ENCODE data around the gene SLC2A5.
"Not testable (repeated sequence)": the region's sequence is repeated elsewhere in the genome, so short reads cannot be mapped to it uniquely, and the experiment has no call there.

The SLC2A5 gene

DNA sequence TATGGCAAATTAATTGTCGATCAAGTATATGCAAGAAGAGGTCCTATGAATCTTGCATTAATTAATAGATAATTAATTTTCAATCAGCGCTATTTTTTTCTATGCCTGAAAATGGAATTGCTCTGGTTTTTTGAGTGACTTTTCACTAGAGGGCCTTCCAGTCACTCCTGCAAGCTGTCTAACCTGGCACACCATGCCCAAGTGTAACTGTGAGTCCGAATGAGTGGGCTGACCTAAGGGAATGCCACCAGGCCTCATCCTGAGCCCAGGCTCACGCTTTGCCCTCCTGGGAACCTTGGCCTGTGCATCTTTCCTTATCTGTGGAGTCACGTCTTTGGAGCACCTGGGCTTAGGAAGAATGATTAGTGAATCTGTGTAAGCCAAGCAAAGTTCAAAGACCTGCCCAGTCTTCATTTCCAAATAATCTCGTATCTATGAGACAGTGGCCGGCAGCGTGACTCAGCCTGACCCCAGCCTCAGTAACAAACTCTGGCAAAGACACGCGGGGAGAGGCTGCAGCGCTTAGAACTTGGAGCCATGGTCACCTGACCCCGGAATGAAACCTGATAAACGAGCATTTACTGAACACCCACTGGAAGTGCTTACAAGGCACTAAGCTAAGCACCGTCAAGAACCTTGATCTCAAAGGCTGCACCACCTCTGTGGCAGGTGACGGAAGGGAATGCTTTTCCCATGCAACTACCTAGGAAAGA is 47.3 kb downstream of the SLC2A5 start:
- not testable (repeated sequence) for H3K36me3 Mint-ChIP-seq (ENCODE audit: low read depth); H3K27me3 Mint-ChIP-seq; ATAC-seq; H3K4me1 Mint-ChIP-seq; H3K9me3 Mint-ChIP-seq; H3K4me3 Mint-ChIP-seq; DNase-seq; H3K27ac Mint-ChIP-seq

DNA sequence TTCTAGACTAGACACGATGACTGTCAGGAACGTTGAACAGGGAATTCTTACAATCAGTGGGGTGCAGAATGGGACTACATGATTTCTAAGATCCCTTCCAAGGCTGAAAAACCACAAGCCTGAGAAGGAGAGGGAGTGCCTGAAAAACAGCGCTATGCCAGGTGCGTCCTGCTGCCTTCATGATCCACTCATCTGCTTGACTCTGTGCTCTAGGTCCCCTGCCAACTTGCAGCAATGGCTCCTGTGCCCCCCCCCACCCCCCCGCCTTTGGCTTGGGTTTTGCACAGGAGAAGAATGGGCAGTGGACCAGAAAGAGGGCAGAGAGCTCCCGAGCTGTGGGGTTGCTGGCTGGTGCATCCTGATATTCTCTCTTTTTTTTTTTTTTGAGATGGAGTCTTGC is 49.1 kb downstream of the SLC2A5 start:
- H3K36me3 Mint-ChIP-seq (ENCODE audit: low read depth), result no peaks in the 10 kb centered on the region
- no peaks in the 10 kb centered on the region for H3K4me1 Mint-ChIP-seq
- no peak for ATAC-seq
- H3K27me3 Mint-ChIP-seq, result peaks cover 7% of the 10 kb centered on the region
- H3K9me3 Mint-ChIP-seq, result no peaks in the 10 kb centered on the region
- no peak for DNase-seq
- no peak overlapping the region for H3K4me3 Mint-ChIP-seq
- no peak overlapping the region for H3K27ac Mint-ChIP-seq

DNA sequence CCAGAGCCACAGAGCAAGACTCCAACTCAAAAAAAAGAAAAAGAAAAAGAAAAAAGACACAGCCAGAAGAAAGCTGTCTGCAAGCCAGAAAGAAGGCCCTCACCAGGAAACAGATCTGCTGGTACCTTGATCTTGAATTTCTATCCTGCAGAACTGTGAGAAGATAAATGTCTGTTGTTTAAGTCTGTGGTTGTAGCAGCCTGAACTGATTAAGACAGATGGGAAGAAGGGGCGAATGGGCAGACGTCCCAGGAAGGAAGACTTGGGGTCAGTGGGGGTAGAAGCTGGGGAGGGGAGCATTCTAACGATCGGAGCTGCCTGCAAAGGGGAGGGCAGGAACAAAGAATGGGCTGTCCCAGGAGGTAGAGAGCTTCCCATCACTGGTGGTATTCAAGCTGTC is 49.5 kb downstream of the SLC2A5 start:
- Mint-ChIP-seq H3K27me3 (peaks cover 7% of the 10 kb centered on the region), H3K27ac (no peak overlapping the region), H3K9me3 (no peaks in the 10 kb centered on the region), H3K36me3 (ENCODE audit: low read depth) (no peaks in the 10 kb centered on the region), H3K4me3 (no peak overlapping the region), H3K4me1 (no peaks in the 10 kb centered on the region)
- no peak for ATAC-seq
- DNase-seq, result no peak

GRCh38 chr1:9018333-9018732 is 51.1 kb downstream of the SLC2A5 start:
- Mint-ChIP-seq H3K4me1 (no peaks in the 10 kb centered on the region), H3K4me3 (no peak overlapping the region), H3K36me3 (ENCODE audit: low read depth) (no peaks in the 10 kb centered on the region), H3K27me3 (peaks cover 7% of the 10 kb centered on the region), H3K9me3 (no peaks in the 10 kb centered on the region), H3K27ac (no peak overlapping the region)
- DNase-seq, result no peak
- no peak for ATAC-seq

- H3K36me3 Mint-ChIP-seq (ENCODE audit: low read depth), result no peaks in the 10 kb centered on the region
- peaks cover 7% of the 10 kb centered on the region for H3K27me3 Mint-ChIP-seq
- H3K4me3 Mint-ChIP-seq, result no peak overlapping the region
- H3K9me3 Mint-ChIP-seq, result no peaks in the 10 kb centered on the region
- ATAC-seq, result no peak
- no peak overlapping the region for H3K27ac Mint-ChIP-seq
- no peaks in the 10 kb centered on the region for H3K4me1 Mint-ChIP-seq
- no peak for DNase-seq
Measured at GRCh38 chr1:9016455-9016854, 53.0 kb downstream of the SLC2A5 start.

DNA sequence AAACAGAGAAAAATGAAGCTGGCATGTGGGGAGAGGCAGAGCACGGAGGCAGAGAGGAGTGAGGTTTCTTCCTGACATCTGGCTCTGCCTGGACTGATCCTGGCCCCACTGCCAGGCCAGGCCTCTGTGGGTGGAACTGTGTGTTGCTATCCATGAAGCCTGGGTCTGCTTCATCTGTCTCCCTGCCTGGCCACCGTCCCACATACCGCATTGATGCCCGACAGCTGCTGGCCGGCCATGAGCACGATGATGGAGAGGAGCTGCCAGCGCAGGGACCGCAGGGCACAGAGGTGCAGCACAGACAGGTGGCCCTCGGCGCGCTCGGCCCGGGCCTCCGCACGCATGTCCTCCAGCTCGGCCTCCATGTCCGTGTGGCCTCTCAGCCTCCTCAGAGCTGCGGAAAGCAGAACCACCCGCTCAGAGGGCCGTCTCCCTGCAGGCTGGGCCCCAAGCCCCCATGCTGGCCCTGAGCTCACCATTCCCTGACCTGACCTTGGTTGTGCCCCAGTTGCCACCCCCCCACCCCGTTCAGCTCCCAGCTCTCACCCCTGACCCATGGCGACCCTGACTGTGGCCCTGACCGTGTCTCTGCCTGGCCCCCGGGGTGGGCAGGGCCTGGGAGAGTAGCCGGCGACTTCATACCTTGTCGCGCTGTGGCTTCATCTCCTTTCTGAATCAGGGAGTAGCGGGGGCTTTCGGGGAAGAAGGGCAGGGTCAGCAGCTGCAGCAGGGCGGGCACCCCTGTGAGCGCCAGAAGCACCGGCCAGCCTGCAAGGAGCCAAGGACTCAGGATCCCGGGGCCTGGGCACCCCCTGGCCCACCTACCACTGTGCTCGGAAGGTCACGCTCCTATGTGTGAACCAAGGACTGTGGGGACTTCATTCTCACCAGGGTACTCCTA is 54.7 kb downstream of the SLC2A5 start:
- ATAC-seq (no peak), DNase-seq (no peak)
- H3K4me3 Mint-ChIP-seq, result no peak overlapping the region
- H3K36me3 Mint-ChIP-seq (ENCODE audit: low read depth), result no peaks in the 10 kb centered on the region
- peaks cover 6% of the 10 kb centered on the region for H3K4me1 Mint-ChIP-seq
- no peak overlapping the region for H3K27ac Mint-ChIP-seq
- H3K9me3 Mint-ChIP-seq, result no peaks in the 10 kb centered on the region
- H3K27me3 Mint-ChIP-seq, result peaks cover 6% of the 10 kb centered on the region

DNA sequence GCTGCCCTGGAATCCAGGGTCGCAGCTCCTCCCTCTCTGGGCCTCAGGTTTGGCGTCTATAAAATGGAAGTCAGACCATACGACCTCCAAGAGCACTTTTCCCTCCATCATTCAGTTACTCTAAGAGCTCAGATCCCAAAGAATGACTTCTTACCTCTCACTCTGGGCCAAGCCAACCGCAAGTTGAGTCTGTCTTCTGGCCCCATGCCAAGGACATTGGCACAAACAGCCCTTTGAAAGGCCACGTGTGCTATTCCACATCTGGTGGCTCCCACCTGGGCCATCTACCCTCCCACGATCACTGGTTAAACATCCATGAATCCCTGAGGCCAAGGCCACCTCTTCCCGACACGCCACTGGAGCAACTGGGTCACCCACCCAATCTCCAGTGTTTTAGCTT is 55.6 kb downstream of the SLC2A5 start:
- H3K36me3 Mint-ChIP-seq (ENCODE audit: low read depth), result no peaks in the 10 kb centered on the region
- peaks cover 6% of the 10 kb centered on the region for H3K4me1 Mint-ChIP-seq
- H3K9me3 Mint-ChIP-seq, result no peaks in the 10 kb centered on the region
- peaks cover 4% of the 10 kb centered on the region for H3K27me3 Mint-ChIP-seq
- no peak overlapping the region for H3K4me3 Mint-ChIP-seq
- no peak overlapping the region for H3K27ac Mint-ChIP-seq
- ATAC-seq (no peak), DNase-seq (no peak)

DNA sequence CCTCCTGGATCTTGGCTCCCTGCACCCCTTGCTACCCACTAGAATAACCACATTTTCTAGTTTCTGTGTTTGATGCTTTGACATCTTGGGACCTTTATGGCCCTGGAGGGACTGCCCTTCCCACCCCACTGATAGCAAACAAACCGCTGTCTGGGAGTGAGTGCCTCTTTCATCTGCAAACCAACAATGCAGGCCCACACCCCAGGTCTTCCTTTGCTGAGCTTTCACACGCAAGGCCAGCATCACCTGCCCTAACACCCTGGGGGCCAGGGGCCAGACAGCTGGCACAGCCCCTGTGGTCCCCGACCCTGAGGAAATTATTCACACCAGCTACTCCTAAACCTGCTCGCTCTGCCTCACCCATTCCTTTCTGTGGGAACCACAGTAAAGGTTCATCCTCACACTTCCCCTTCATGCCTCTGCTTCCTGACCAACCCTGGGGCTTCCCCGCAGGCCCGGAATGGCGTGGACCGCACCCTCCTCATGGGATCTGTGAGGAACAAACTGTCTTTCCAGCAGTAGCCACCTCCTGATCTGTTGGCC is 58.6 kb downstream of the SLC2A5 start:
- no peaks in the 10 kb centered on the region for H3K36me3 Mint-ChIP-seq (ENCODE audit: low read depth)

DNA sequence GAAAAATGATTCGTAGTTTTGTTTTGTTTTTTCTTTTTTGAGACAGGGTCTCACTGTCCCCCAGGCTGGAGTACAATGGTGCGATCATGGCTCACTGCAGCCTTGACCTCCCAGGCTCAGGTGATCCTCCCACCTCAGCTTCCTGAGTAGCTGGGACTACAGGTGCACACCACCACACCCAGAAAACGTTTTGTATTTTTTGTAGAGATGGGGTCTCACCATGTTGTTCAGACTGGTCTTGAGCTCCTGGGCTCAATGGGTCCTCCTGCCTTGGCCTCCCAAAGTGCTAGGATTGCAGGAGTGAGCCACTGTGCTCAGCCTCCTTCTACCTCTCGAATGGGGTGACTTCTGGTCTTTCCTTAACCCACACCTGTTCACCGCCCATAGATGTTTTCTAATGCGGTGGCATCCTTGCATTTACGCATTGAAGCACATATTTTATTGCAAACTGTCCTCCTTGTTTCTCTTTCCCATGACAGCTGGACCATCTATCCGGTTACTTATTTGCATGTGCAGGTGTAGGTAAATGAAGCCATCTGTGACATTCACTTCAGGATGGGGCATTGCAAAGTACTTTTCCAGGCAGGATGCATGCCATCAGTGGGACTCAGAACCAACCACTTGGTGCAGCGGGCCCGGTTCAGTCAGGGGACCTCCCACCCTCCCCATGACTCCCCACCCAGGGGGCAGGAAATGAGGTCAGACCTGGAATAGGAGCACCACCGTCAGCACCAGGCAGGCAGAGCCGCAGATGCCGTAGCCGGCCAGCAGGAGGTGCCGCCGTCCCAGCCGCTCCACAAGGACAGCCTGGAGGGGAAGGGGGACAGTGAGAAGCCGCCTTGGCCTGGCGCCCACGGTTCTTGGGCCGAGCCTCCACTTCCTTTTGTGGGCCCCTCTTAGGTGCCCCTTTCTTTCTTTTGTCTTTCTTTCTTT is 59.7 kb downstream of the SLC2A5 start:
- DNase-seq, result peak; percentile 60
- Mint-ChIP-seq H3K4me1 (peaks cover 12% of the 10 kb centered on the region), H3K27ac (no peak overlapping the region), H3K36me3 (ENCODE audit: low read depth) (no peaks in the 10 kb centered on the region), H3K9me3 (no peaks in the 10 kb centered on the region), H3K27me3 (peaks cover 2% of the 10 kb centered on the region), H3K4me3 (no peak overlapping the region)
- no peak for ATAC-seq

More for the DNA sequence above, 58.6 kb downstream of the SLC2A5 start:
- no peak for DNase-seq
- H3K9me3 Mint-ChIP-seq, result no peaks in the 10 kb centered on the region
- ATAC-seq, result no peak
- H3K27me3 Mint-ChIP-seq, result peaks cover 2% of the 10 kb centered on the region
- H3K27ac Mint-ChIP-seq, result peak overlapping the region; percentile 64
- peaks cover 6% of the 10 kb centered on the region for H3K4me1 Mint-ChIP-seq
- no peak overlapping the region for H3K4me3 Mint-ChIP-seq

GRCh38 chr1:9008236-9008635 is 61.2 kb downstream of the SLC2A5 start:
- DNase-seq (no peak), ATAC-seq (no peak)
- H3K27me3 Mint-ChIP-seq, result peaks cover 2% of the 10 kb centered on the region
- peaks cover 17% of the 10 kb centered on the region for H3K4me1 Mint-ChIP-seq
- H3K9me3 Mint-ChIP-seq, result no peaks in the 10 kb centered on the region
- no peak overlapping the region for H3K27ac Mint-ChIP-seq
- no peaks in the 10 kb centered on the region for H3K36me3 Mint-ChIP-seq (ENCODE audit: low read depth)
- H3K4me3 Mint-ChIP-seq, result no peak overlapping the region

DNA sequence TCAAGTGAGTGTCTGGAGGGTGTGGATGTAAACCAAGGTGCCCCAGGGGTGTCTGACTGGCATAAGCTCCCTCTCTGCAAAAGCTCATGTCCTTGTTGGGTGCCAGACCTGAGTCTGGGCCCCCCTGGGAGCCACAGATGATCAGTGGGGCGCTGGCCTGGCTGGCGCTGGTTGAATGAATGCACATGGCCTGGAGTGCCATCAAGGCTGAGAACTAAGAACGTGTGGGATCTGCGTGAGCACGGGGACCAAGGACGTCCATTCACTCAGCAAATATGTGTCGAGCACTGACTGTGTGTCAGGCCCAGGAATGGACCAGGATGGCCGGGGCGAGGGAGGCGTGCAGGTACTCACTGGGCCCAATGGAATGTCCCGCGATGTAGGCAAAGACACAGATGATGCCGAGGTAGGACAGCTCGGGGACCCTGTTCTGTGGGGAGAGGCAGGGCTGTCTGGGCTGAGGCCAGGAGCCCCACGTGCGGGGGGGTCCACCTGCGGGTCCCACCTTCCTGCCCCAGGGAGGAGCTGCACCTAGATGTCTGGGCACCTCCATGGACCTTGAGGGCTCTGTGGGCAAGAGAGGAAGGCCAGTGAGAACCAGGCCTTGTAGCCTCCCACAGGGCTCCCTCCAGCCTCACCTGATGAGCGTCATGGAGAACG is 62.3 kb downstream of the SLC2A5 start:
- Mint-ChIP-seq H3K27ac (no peak overlapping the region), H3K9me3 (no peaks in the 10 kb centered on the region), H3K27me3 (peaks cover 2% of the 10 kb centered on the region), H3K36me3 (ENCODE audit: low read depth) (no peaks in the 10 kb centered on the region), H3K4me1 (peaks cover 17% of the 10 kb centered on the region), H3K4me3 (no peak overlapping the region)
- DNase-seq (no peak), ATAC-seq (no peak)

GRCh38 chr1:9005395-9005708 is 64.1 kb downstream of the SLC2A5 start:
- no peak overlapping the region for H3K4me3 Mint-ChIP-seq
- peaks cover 11% of the 10 kb centered on the region for H3K4me1 Mint-ChIP-seq
- H3K27ac Mint-ChIP-seq, result peak overlapping the region; percentile 18
- no peaks in the 10 kb centered on the region for H3K27me3 Mint-ChIP-seq
- DNase-seq (no peak), ATAC-seq (no peak)
- H3K36me3 Mint-ChIP-seq (ENCODE audit: low read depth), result no peaks in the 10 kb centered on the region
- H3K9me3 Mint-ChIP-seq, result no peaks in the 10 kb centered on the region

GRCh38 chr1:9004700-9005394 is 64.6 kb downstream of the SLC2A5 start:
- H3K4me3 Mint-ChIP-seq, result peak overlapping the region; percentile 53
- DNase-seq, result peak; percentile 92
- no peaks in the 10 kb centered on the region for H3K36me3 Mint-ChIP-seq (ENCODE audit: low read depth)
- peaks cover 11% of the 10 kb centered on the region for H3K4me1 Mint-ChIP-seq
- H3K27me3 Mint-ChIP-seq, result no peaks in the 10 kb centered on the region
- ATAC-seq, result peak; percentile 84
- H3K9me3 Mint-ChIP-seq, result no peaks in the 10 kb centered on the region
- peak overlapping the region; percentile 39 for H3K27ac Mint-ChIP-seq
